Tibial nerve (tissue), 4 donors: ENCODE measurements around the gene IRF4.

ENCODE experiments used
- EP300 ChIP-seq, 2 donors: sonication (generic); formaldehyde crosslinking; IDR thresholded peaks; one replicate each; pipeline ENCODE4 v1.6.1; 2017; ENCODE audit warnings: antibody characterized with exemption in 2 of 2, mild to moderate bottlenecking in 1 of 2
- POLR2A ChIP-seq, 2 donors: fragments of 450-650 bp; IDR thresholded peaks; one replicate each; pipeline ENCODE4 v1.6.1; 2017; ENCODE audit warnings: antibody characterized with exemption in 2 of 2, mild to moderate bottlenecking in 2 of 2, moderate library complexity in 2 of 2
- TF ChIP-seq, protein P1 (sequence below), 5 experiments: fragments of 200-600 bp in 3 of 5; fragments of 450-650 bp in 2 of 5; sonication (generic) in 3 of 5; IDR thresholded peaks; one replicate each; pipeline ENCODE4 v1.5.1; 2016 to 2019; ENCODE audit warnings: antibody characterized with exemption in 5 of 5, mild to moderate bottlenecking in 3 of 5, moderate library complexity in 2 of 5

DNA sequence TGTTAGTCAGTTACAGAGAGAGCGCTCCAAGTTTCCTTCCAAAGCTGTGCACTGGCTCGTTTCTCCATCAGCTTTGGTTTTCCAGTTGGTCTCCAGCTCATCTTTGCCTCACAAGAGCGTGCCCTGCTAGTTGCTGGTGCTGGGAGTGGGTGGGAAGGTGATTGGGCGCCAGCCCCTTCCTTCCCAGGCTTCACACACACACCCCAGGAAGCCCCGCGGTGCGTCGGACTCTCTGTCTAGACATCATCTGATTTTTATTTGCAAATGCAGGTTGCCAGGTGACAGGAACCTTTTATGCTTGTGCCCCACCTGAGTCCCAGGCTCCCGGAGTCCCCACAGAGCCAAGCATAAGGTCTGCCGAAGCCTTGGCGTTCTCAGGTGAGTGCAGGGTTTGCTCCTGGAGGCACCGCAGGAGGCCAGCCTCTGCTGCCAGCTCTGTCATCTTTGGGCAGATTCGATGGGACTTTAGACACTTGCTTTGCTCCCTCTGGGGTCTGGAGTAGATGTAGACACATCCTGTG is 7.1 kb downstream of the IRF4 start:
- TF ChIP-seq, protein P1, sequence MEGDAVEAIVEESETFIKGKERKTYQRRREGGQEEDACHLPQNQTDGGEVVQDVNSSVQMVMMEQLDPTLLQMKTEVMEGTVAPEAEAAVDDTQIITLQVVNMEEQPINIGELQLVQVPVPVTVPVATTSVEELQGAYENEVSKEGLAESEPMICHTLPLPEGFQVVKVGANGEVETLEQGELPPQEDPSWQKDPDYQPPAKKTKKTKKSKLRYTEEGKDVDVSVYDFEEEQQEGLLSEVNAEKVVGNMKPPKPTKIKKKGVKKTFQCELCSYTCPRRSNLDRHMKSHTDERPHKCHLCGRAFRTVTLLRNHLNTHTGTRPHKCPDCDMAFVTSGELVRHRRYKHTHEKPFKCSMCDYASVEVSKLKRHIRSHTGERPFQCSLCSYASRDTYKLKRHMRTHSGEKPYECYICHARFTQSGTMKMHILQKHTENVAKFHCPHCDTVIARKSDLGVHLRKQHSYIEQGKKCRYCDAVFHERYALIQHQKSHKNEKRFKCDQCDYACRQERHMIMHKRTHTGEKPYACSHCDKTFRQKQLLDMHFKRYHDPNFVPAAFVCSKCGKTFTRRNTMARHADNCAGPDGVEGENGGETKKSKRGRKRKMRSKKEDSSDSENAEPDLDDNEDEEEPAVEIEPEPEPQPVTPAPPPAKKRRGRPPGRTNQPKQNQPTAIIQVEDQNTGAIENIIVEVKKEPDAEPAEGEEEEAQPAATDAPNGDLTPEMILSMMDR (IDR thresholded peaks at IDR 0.05): no peak
- TF ChIP-seq EP300 (IDR thresholded peaks at IDR 0.05) (no peak), POLR2A (IDR thresholded peaks at IDR 0.05) (no peak)
